Erythroblast (primary cell): ENCODE results near the gene GNAZ.
"Not testable (repeated sequence)": the region's sequence is repeated elsewhere in the genome, so short reads cannot be mapped to it uniquely, and the experiment has no call there.

Source experiments
- DNase-seq, 2 experiments: peaks; one replicate each; lab custom pipeline; 2025; lab: John Stamatoyannopoulos, UW
- GATA1 ChIP-seq: IDR thresholded peaks from 2 replicates; pipeline ENCODE4 v1.6.1; 2011; ENCODE audit warnings: low read depth, mild to moderate bottlenecking, control low read depth, low read length, moderate library complexity
- POLR2A ChIP-seq: IDR thresholded peaks from 2 replicates; pipeline ENCODE4 v1.6.1; 2011; ENCODE audit warnings: mild to moderate bottlenecking, low read length

The GNAZ gene

GRCh38 chr22:23127055-23127756, 56.9 kb downstream of the GNAZ start:
- TF ChIP-seq POLR2A (no peak), GATA1 (no peak)
- DNase-seq, result no peak

- DNase-seq, result no peak
- TF ChIP-seq GATA1 (no peak), POLR2A (no peak)
These were observed 57.5 kb downstream of the GNAZ start for GRCh38 chr22:23127788-23128187.

DNA sequence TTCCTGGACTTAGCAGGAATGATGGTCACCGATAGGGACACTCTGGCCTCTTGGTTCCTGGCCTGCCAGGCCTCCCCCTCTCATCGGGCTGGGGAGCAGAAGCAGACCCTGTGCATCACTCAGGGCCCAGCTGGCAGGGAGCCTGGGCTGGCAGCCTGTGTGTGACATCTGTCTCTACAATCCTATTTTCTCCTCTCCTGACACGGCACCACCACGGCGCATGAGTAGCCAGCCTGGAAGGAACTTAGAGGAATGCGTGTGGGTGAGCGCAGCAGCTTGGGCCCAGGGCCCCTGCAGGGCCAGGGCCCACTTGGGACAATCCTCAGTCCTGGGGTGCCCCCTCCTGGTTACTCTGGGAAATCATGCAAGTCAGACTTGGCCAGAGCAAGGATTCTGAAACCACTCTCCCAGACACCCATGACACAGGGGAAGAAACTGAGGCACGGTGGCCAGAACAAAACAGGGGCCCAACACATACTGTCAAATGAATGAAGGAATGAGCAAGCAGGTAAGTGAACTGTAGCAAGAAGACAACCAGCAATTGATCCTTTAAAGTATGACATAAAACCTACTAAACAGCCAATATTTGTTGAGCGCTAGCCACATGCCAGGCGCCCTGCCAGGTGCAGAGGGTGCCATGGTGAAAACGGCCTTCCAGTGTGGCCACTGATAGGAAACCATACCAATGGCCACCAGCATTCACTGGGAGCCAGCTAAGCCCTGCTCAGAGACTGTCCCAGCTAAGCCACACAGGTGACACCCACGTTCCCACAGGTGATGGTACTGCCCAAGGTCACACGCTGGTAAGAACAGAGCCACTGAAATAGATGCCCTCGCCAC, 58.2 kb downstream of the GNAZ start:
- TF ChIP-seq GATA1, result no peak
- TF ChIP-seq POLR2A, result no peak

GRCh38 chr22:23129149-23129548, 58.8 kb downstream of the GNAZ start:
- DNase-seq, result no peak
- no peak for TF ChIP-seq POLR2A
- TF ChIP-seq GATA1, result no peak

More for the DNA sequence above, 58.2 kb downstream of the GNAZ start:
- DNase-seq, result peak; percentile 53 to 70

- DNase-seq, result no peak
- TF ChIP-seq POLR2A, result no peak
- no peak for TF ChIP-seq GATA1
These were observed 60.4 kb downstream of the GNAZ start for GRCh38 chr22:23130697-23131096.

DNA sequence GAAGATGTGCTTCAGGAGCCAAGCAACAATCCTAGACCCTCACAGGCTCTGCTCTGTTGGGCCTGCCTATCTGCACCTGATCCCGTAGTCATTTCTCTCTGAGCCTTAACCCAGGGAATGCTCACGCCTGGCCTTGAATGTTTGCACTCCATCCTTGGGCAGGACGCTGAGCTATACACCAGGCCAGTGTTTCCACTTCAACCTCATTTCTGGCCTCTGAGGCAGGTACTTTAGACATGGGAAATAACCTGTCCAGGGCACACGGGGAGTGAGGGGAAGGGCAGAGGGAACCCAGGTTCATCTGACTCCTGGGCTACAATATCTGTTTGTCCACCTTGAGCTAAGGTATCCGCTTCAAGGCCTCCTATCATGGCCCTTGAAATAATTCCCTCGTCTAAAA, 61.6 kb downstream of the GNAZ start:
- DNase-seq, result no peak
- TF ChIP-seq POLR2A (no peak), GATA1 (no peak)

- no peak for TF ChIP-seq GATA1
- no peak for TF ChIP-seq POLR2A
- no peak for DNase-seq
These were observed 62.2 kb downstream of the GNAZ start for GRCh38 chr22:23132376-23133091.

DNA sequence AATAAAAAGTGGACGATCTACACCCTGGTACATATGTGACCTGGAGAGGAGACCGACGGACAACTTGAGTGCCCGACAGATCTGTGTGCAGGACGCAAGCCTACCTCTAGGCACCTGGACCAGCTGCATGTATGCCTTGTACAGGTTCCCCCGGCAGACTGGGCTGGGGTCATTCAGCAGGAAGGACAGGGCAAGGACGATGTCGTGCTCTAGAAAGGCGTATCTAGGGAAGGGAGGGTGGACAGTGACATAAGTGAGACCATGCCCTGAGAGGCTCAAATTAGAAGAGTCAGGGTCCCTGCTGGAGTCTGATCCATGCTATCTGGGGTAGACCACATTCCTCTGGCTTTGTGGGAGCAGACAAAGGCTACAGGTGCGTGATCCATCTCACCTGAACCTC, 63.6 kb downstream of the GNAZ start:
- no peak for TF ChIP-seq GATA1
- TF ChIP-seq POLR2A, result no peak
- DNase-seq, result no peak

GRCh38 chr22:23136991-23137390, 66.7 kb downstream of the GNAZ start:
- not testable (repeated sequence) for DNase-seq

- TF ChIP-seq GATA1 (no peak), POLR2A (no peak)
- no peak for DNase-seq
These were observed 67.1 kb downstream of the GNAZ start for GRCh38 chr22:23137468-23137867.

- DNase-seq, result no peak
- TF ChIP-seq GATA1 (no peak), POLR2A (no peak)
These were observed 67.7 kb downstream of the GNAZ start for GRCh38 chr22:23137905-23138561.

- no peak for TF ChIP-seq GATA1
- no peak for TF ChIP-seq POLR2A
- DNase-seq, result no peak
These were observed 68.5 kb downstream of the GNAZ start for GRCh38 chr22:23138584-23139435.

DNA sequence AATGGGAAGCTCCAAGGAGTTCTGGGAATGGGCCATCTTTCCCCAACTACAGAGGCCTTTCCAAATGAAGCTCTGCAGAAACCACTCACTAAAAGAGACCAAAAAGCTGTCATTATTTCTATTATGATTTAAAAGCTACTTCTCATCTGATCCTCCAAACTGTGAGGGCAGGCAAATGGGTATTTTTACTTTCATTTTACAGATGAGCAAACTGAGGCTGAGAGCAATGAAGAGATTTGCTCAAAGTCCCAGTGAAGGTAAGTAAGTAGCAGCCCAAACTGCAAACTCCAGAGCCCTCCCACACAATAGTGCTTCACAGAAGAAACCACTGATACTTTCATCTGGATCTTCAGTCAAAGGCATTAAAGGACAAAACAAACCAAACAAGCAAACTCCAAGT, 70.1 kb downstream of the GNAZ start:
- no peak for DNase-seq
- no peak for TF ChIP-seq GATA1
- TF ChIP-seq POLR2A, result no peak
